ENCODE results near the gene RNU6-9.

The RNU6-9 gene

GRCh38 chr19:926589-927350 is 33.5 kb downstream of the RNU6-9 start:
- Mint-ChIP-seq H3K4me1 (peaks cover 38% of the 10 kb centered on the region), H3K36me3 (peaks cover 6% of the 10 kb centered on the region), H3K9me3 (no peaks in the 10 kb centered on the region), H3K4me3 (peak overlapping the region; percentile 81), H3K27me3 (no peaks in the 10 kb centered on the region), H3K27ac (peak overlapping the region; percentile 89)
- peak; percentile 37 for ATAC-seq

GRCh38 chr19:927351-927779 is 34.1 kb downstream of the RNU6-9 start:
- Mint-ChIP-seq H3K27me3 (no peaks in the 10 kb centered on the region), H3K4me1 (peaks cover 38% of the 10 kb centered on the region), H3K4me3 (peak overlapping the region; percentile 81), H3K36me3 (peaks cover 12% of the 10 kb centered on the region), H3K9me3 (no peaks in the 10 kb centered on the region), H3K27ac (peak overlapping the region; percentile 89)
- no peak for ATAC-seq

- ATAC-seq = no peak
- Mint-ChIP-seq H3K4me3 (peak overlapping the region; percentile 81), H3K4me1 (peaks cover 43% of the 10 kb centered on the region), H3K27me3 (no peaks in the 10 kb centered on the region), H3K27ac (peak overlapping the region; percentile 57), H3K36me3 (peaks cover 16% of the 10 kb centered on the region), H3K9me3 (no peaks in the 10 kb centered on the region)
Measured at GRCh38 chr19:927780-928401, 34.6 kb downstream of the RNU6-9 start.

DNA sequence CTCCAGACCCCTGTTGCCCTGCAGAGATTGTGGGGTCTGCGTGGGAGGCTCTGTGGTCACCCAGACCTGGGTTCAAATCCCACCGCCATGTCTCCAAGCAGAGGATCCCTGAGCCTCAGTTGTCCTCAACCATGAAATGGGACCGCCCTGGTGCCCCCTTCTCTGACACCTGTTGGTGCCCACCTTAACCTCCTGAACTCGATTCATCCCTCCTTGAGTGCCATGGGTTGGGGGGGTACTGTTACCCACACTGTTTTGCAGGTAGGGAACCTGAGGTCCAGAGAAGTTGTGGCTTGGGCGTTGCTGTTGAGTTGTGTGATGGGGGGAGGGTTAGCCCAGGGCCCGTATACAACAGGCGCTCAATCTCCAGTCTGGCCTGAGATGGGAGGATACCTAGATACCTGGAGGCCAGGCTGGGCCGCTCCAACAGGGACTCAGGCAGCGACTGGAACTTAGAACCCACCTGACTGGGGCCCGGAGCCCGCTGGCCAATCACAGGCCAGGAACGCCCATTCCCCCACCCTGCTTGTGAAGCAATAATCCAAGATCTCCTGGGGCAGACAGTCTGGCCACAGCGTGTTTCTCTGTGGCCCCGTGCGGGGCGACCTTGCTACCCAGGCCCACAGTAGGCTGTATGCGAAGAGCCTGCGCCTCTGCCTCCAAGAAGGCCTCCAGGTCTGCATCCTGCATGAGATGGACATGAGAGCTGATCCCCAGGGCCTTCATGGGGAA is 35.4 kb downstream of the RNU6-9 start:
- H3K27me3 Mint-ChIP-seq = no peaks in the 10 kb centered on the region
- H3K36me3 Mint-ChIP-seq = peaks cover 19% of the 10 kb centered on the region
- ATAC-seq = no peak
- H3K4me3 Mint-ChIP-seq = peak overlapping the region; percentile 23
- H3K27ac Mint-ChIP-seq = no peak overlapping the region
- H3K9me3 Mint-ChIP-seq = no peaks in the 10 kb centered on the region
- peaks cover 50% of the 10 kb centered on the region for H3K4me1 Mint-ChIP-seq

GRCh38 chr19:929203-929890 is 36.1 kb downstream of the RNU6-9 start:
- H3K4me1 Mint-ChIP-seq = peaks cover 54% of the 10 kb centered on the region
- no peaks in the 10 kb centered on the region for H3K9me3 Mint-ChIP-seq
- no peaks in the 10 kb centered on the region for H3K27me3 Mint-ChIP-seq
- no peak overlapping the region for H3K4me3 Mint-ChIP-seq
- H3K27ac Mint-ChIP-seq = no peak overlapping the region
- H3K36me3 Mint-ChIP-seq = peaks cover 19% of the 10 kb centered on the region
- ATAC-seq = no peak

- ATAC-seq = no peak
- Mint-ChIP-seq H3K27ac (no peak overlapping the region), H3K36me3 (peaks cover 19% of the 10 kb centered on the region), H3K4me3 (peak overlapping the region; percentile 7), H3K4me1 (peaks cover 55% of the 10 kb centered on the region), H3K9me3 (no peaks in the 10 kb centered on the region), H3K27me3 (no peaks in the 10 kb centered on the region)
Measured at GRCh38 chr19:929891-930258, 36.6 kb downstream of the RNU6-9 start.

DNA sequence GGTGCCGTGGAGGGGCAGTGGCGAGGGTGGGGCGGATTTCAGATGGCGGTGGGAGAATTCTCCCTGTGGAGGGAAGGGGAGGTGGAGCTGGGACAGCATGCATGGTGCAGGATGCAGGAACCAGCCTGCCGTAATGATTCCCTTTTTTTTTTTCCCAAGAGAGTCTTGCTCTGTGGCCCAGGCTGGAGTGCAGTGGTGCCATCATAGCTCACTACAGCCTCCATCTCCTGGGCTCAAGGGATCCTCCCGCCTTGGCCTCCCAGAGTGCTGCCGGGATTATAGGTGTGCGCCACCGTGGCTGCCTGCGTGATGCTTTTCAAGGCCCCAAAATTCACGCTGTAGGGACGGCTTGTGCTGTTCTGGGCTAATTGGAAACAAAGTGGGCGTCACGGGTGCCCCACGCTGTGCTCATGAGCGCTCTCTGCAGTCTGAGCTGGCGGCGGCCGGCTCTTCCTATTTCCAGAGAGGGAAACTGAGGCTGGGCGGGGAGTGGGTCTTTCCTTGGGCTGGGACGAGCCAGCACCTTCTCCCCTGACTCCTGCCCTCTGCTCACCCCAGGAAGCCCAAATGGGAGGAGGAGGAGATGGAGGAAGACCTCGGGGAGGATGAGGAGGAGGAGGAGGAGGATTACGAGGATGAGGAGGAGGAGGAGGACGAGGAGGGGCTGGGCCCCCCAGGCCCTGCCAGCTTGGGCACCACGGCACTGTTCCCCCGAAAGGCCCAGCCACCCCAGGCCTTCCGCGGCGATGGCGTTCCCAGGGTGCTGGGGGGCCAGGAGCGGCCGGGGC is 38.8 kb downstream of the RNU6-9 start:
- ATAC-seq = peak; percentile 1
- Mint-ChIP-seq H3K4me1 (peaks cover 60% of the 10 kb centered on the region), H3K27ac (peak overlapping the region; percentile 86), H3K36me3 (peaks cover 34% of the 10 kb centered on the region), H3K27me3 (no peaks in the 10 kb centered on the region), H3K9me3 (no peaks in the 10 kb centered on the region), H3K4me3 (peak overlapping the region; percentile 75)

DNA sequence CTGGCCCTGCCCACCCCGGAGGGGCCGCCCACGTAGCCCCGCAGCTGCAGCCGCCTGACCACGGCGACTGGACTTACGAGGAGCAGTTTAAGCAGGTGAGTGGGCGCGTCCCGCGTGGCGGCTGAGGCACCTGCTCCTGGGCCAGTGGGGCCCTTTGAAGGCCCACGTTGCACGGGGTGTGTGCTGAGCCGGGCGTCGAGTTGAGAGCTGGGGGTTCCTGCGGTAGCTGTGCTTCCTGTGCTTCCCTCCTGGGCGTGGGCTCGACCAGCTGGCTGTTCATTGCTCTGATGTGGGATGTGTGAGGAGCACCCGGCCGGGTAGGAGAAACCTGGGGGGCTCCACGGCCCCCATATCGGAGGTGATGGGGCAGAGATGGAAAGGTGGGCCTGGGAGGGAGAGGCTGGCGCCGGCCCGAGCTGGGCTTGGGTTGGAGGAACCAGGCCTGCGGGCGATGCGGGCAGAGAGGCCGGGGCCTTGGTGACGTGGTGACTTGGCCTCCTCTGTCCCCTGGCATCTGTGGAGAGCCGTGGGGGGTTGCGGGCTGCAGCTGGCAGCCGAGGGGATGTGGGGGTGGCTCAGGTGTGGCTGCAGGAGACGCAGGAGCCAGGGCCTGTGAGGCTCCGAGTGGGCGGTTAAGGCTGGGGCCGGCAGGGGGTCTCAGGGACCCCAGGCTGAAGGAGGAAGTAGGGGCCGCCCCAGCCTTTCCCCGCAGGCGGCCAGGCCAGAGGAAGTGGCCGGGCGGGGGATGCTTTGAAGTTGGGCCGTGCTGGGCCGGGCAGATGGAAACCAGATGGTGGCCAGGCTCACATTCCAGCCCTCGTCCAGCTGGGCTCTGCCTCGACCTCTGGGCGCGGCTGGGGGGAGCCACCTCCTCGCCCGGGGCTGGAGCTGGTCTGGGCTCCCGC is 39.6 kb downstream of the RNU6-9 start:
- H3K36me3 Mint-ChIP-seq = peaks cover 42% of the 10 kb centered on the region
- peak overlapping the region; percentile 86 for H3K27ac Mint-ChIP-seq
- no peaks in the 10 kb centered on the region for H3K27me3 Mint-ChIP-seq
- peaks cover 65% of the 10 kb centered on the region for H3K4me1 Mint-ChIP-seq
- H3K4me3 Mint-ChIP-seq = peak overlapping the region; percentile 79
- peak; percentile 57 for ATAC-seq
- H3K9me3 Mint-ChIP-seq = no peaks in the 10 kb centered on the region

- H3K27ac Mint-ChIP-seq = peak overlapping the region; percentile 86
- H3K27me3 Mint-ChIP-seq = no peaks in the 10 kb centered on the region
- H3K36me3 Mint-ChIP-seq = peaks cover 47% of the 10 kb centered on the region
- H3K4me3 Mint-ChIP-seq = peak overlapping the region; percentile 79
- no peak for ATAC-seq
- no peaks in the 10 kb centered on the region for H3K9me3 Mint-ChIP-seq
- H3K4me1 Mint-ChIP-seq = peaks cover 65% of the 10 kb centered on the region
Measured at GRCh38 chr19:933553-933882, 40.2 kb downstream of the RNU6-9 start.

DNA sequence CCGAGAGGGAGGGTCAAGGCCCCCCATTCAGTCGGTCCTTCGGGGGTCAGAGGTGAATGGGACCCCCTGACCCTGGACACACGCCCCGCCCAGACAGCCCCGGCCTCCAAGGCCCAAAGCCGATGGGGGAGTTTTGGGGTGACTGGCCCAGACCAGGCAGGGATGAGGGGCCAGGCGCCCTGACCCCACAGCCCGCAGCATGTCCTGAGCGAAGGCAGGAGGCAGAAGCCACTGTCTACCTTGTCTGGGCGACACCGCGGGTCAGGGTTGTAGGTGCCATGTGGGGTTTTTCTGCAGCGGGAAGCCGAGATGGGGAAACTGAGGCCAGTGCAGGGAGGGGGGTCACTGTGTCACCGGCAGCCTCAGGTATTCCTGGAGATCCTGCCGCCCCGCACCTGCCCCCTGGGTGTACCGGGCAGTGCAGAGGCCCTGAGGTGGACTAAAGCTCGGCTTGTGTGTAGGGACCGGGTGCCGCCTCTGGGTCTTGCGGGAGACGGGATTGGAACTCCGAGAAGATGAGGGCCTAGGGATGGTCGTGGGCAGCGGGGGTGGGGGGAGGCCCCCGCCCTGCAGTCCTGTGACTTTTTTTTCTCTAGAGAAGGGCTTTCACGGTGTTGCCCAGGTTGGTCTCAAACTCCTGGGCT is 41.0 kb downstream of the RNU6-9 start:
- H3K9me3 Mint-ChIP-seq = no peaks in the 10 kb centered on the region
- H3K4me1 Mint-ChIP-seq = peaks cover 66% of the 10 kb centered on the region
- H3K27ac Mint-ChIP-seq = peak overlapping the region; percentile 86
- H3K36me3 Mint-ChIP-seq = peaks cover 49% of the 10 kb centered on the region
- ATAC-seq = no peak
- no peaks in the 10 kb centered on the region for H3K27me3 Mint-ChIP-seq
- no peak overlapping the region for H3K4me3 Mint-ChIP-seq

DNA sequence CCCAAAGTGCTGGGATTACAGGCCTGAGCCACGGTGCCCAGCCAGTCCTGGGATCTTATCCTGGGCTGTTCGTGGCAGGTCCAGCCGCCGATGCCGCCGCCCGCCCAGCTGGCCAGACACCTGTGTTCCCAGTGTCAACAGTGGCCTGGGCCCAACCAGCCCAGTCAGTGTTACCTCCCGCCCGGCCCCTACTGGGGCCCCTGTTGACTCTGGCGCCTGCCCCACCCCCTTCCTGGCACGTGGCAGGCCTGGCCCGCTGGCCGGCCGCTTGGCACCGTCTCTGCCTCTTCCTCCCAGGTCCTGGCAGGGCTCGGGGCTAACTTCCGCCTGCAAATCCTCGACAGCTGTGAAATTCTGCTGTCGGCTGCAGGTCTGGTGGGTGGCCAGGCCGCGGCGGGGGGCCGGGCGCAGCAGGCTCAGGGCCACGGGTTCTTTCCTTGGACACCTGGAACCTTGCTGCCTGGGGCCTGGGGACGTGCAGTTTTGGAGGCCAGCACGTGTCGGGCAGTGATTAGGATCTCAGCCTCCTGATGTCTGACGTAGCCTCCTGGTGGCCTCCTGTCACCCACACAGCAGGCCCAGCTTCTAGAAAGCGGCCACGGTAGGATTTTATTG is 41.7 kb downstream of the RNU6-9 start:
- ATAC-seq = no peak
- no peak overlapping the region for H3K27ac Mint-ChIP-seq
- H3K9me3 Mint-ChIP-seq = no peaks in the 10 kb centered on the region
- no peak overlapping the region for H3K4me3 Mint-ChIP-seq
- H3K4me1 Mint-ChIP-seq = peaks cover 69% of the 10 kb centered on the region
- no peaks in the 10 kb centered on the region for H3K27me3 Mint-ChIP-seq
- H3K36me3 Mint-ChIP-seq = peaks cover 52% of the 10 kb centered on the region

DNA sequence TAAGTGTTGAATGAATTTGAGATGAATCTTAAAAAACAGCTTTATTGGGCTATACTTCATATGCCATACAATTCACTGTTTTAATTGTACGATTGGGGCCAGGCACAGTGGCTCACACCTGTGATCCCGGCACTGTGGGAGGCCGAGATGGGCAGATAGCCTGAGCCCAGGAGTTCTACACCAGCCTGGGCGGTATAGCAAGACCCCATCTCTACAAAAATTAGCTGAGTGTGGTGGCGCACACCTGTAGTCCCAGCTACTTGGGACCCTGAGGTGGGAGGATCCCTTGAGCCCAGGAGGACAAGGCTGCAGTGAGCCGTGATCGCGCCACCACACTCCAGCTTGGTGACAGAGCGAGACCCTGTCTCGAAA is 42.9 kb downstream of the RNU6-9 start:
- no peak for ATAC-seq
- Mint-ChIP-seq H3K36me3 (peaks cover 56% of the 10 kb centered on the region), H3K9me3 (no peaks in the 10 kb centered on the region), H3K4me1 (peaks cover 69% of the 10 kb centered on the region), H3K27me3 (no peaks in the 10 kb centered on the region), H3K27ac (peak overlapping the region; percentile 81), H3K4me3 (no peak overlapping the region)

- no peaks in the 10 kb centered on the region for H3K27me3 Mint-ChIP-seq
- no peaks in the 10 kb centered on the region for H3K9me3 Mint-ChIP-seq
- H3K4me1 Mint-ChIP-seq = peaks cover 69% of the 10 kb centered on the region
- ATAC-seq = peak; percentile 77
- H3K36me3 Mint-ChIP-seq = peaks cover 56% of the 10 kb centered on the region
- H3K4me3 Mint-ChIP-seq = peak overlapping the region; percentile 5
- H3K27ac Mint-ChIP-seq = peak overlapping the region; percentile 81
Measured at GRCh38 chr19:937259-937694, 44.0 kb downstream of the RNU6-9 start.

Measured in stimulated activated memory B cell treated with anti-CD40 and anti-IgM and Interleukin-4, amounts not matched to agents 10 μg/mL and 1 μg/mL and 100 μg/mL, for 72 hours (primary cell).